Fibroblast of villous mesenchyme (primary cell): ENCODE measurements around the gene PNMA8A. TPM values are rescaled to one million over a fixed set of nuclear protein-coding genes. Genes with fewer than 3 reads are reported as not detected.
"Not testable (repeated sequence)": the region's sequence is repeated elsewhere in the genome, so short reads cannot be mapped to it uniquely, and the experiment has no call there.

Source experiments
- DNase-seq: peaks from one replicate; pipeline ENCODE4 v3.0.0-alpha.2; 2010; ENCODE audit warnings: low read depth
- H3K4me3 ChIP-seq: 2 replicates; pipeline ENCODE4 v1.5.1; 2011; ENCODE audit warnings: low read depth, mild to moderate bottlenecking, low read length
- total RNA-seq: library from RNA; depleted of rRNA; stranded (reverse); fragments of >200 nt; gene quantifications from 2 replicates; pipeline ENCODE4 v1.2.3, GENCODE V29; 2012
- TF ChIP-seq, protein P1 (sequence below): IDR thresholded peaks from 2 replicates; pipeline ENCODE4 v1.5.1; 2012; ENCODE audit warnings: low read depth, mild to moderate bottlenecking, low read length; ENCODE audit not compliant: insufficient read depth

The PNMA8A gene
- total RNA-seq, 1 donor: 9.9 TPM

- no peak for DNase-seq
- no peak overlapping the region for H3K4me3 ChIP-seq
Observed at GRCh38 chr19:46448601-46449000, 22.8 kb downstream of the PNMA8A start.

DNA sequence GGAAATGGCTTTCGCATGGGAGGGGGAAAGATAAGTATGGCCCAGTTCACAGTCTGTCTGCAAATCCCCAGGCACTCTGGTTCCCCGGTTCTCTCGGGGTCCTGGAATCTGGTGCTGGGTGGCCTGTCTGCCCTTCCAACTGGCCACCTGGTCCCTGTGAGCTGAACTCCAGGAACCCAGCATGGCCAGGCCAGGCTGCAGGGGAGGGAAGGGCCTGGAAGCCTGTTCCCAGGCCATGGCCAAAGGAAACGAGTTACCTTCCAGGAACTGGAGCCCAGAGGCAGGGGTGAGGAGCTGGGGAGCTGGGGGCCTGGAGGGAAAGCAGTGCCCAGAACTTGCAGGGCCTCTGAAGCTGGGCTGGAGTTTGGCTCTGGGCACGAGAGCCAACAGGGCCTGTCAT, 23.5 kb downstream of the PNMA8A start:
- DNase-seq: no peak
- no peak overlapping the region for H3K4me3 ChIP-seq
- TF ChIP-seq, protein P1, sequence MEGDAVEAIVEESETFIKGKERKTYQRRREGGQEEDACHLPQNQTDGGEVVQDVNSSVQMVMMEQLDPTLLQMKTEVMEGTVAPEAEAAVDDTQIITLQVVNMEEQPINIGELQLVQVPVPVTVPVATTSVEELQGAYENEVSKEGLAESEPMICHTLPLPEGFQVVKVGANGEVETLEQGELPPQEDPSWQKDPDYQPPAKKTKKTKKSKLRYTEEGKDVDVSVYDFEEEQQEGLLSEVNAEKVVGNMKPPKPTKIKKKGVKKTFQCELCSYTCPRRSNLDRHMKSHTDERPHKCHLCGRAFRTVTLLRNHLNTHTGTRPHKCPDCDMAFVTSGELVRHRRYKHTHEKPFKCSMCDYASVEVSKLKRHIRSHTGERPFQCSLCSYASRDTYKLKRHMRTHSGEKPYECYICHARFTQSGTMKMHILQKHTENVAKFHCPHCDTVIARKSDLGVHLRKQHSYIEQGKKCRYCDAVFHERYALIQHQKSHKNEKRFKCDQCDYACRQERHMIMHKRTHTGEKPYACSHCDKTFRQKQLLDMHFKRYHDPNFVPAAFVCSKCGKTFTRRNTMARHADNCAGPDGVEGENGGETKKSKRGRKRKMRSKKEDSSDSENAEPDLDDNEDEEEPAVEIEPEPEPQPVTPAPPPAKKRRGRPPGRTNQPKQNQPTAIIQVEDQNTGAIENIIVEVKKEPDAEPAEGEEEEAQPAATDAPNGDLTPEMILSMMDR: no peak

More at GRCh38 chr19:46448601-46449000, 22.8 kb downstream of the PNMA8A start:
- TF ChIP-seq, protein P1: no peak

DNA sequence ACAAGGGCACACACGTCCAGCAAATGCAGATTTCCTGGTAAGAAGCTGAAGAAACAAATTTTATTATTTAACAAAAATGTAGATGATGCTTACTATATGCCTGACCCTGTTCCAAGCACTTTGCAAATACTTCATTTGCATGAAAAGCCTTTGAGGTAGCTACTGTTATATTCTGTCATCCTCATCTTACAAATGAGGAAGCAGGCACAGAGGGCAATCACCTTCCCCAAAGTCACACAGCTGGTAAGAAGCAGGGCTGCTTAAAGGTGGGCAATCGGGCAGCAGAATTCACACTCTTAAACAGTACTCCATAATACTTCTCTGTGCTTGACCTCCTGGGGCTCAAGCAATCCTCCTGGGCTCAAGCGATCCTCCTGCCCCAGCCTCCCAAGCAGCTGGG, 24.4 kb downstream of the PNMA8A start:
- TF ChIP-seq, protein P1: no peak
- H3K4me3 ChIP-seq: no peak overlapping the region

DNA sequence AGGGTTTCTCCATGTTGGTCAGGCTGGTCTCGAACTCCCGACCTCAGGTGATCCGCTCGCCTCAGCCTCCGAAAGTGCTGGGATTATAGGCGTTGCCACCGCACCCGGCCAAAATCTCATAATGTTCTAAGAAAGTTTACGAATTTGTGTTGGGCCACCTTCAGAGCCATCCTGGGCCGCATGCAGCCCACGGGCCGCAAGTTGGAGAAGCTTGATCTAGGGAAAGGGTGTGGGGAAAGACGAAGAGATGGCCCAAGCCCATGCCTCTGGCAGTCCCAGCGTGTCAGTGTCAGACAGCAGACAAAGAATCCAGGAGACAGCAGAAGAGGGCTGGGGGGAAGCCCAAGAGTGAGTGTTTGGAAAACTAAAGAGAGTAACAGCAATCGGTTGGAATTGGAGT, 25.3 kb downstream of the PNMA8A start:
- no peak for DNase-seq
- TF ChIP-seq, protein P1: no peak
- H3K4me3 ChIP-seq: no peak overlapping the region

More for the DNA sequence above, 24.4 kb downstream of the PNMA8A start:
- no peak for DNase-seq

- peak; percentile 60 for DNase-seq
- H3K4me3 ChIP-seq: no peak overlapping the region
- TF ChIP-seq, protein P1: no peak
Observed at GRCh38 chr19:46442808-46443450, 28.4 kb downstream of the PNMA8A start.

GRCh38 chr19:46441866-46442265, 29.5 kb downstream of the PNMA8A start:
- no peak for DNase-seq
- TF ChIP-seq, protein P1: no peak
- H3K4me3 ChIP-seq: no peak overlapping the region

DNA sequence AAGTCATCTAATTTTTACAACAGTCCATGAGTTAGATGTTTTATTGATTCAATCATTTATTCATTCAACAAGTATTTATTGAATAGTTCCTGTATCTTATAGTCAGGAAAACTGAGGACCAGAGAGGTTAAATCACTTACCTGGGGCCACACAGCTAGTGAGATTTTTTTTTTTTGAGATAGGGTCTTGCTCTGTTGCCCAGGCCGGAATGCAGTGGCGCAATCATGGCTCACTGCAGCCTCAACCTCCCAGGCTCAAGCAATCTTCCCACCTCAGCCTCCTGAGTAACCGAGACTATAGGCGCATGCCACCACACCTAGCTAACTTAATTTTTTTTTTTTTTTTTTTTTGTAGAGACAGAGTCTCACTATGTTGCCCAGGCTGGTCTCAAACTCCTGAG, 35.7 kb downstream of the PNMA8A start:
- not testable (repeated sequence) for H3K4me3 ChIP-seq, DNase-seq
